ENCODE data around the gene MDFIC. TPM values are rescaled to one million over a fixed set of nuclear protein-coding genes. Genes with fewer than 3 reads are reported as not detected.

Gene MDFIC
- total RNA-seq, 1 donor from 2014 or later = 5.4 TPM

DNA sequence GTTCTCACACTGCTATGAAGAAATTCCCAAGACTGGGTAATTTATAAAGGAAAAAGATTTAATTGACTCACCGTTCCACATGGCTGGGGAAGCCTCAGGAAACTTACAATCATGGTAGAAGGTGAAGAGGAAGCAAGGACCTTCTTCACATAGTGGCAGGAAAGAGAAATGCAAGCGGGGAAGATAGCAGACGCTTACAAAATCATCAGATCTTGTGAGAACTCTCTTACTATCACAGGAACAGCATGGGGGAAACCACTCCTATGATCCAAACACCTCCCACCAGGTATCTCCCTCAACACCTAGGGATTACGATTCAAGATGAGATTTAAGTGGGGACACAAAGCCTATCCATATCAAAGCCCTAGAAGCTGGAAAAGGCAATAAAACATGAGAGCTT lies 130.8 kb downstream of the MDFIC start:
- H3K27ac Mint-ChIP-seq = no peak overlapping the region
- H3K36me3 Mint-ChIP-seq (ENCODE audit: insufficient read depth) = no peaks in the 10 kb centered on the region
- H3K4me1 Mint-ChIP-seq (ENCODE audit: low read depth) = no peaks in the 10 kb centered on the region
- no peak overlapping the region for H3K4me3 Mint-ChIP-seq (ENCODE audit: low read depth)
- peaks cover 3% of the 10 kb centered on the region for H3K9me3 Mint-ChIP-seq (ENCODE audit: low read depth)
- DNase-seq (ENCODE audit: low spot score, unreplicated experiment) = no peak
- no peaks in the 10 kb centered on the region for H3K27me3 Mint-ChIP-seq
- TF ChIP-seq, protein P1, sequence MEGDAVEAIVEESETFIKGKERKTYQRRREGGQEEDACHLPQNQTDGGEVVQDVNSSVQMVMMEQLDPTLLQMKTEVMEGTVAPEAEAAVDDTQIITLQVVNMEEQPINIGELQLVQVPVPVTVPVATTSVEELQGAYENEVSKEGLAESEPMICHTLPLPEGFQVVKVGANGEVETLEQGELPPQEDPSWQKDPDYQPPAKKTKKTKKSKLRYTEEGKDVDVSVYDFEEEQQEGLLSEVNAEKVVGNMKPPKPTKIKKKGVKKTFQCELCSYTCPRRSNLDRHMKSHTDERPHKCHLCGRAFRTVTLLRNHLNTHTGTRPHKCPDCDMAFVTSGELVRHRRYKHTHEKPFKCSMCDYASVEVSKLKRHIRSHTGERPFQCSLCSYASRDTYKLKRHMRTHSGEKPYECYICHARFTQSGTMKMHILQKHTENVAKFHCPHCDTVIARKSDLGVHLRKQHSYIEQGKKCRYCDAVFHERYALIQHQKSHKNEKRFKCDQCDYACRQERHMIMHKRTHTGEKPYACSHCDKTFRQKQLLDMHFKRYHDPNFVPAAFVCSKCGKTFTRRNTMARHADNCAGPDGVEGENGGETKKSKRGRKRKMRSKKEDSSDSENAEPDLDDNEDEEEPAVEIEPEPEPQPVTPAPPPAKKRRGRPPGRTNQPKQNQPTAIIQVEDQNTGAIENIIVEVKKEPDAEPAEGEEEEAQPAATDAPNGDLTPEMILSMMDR (IDR thresholded peaks at IDR 0.05; ENCODE audit: unreplicated experiment) = no peak

DNA sequence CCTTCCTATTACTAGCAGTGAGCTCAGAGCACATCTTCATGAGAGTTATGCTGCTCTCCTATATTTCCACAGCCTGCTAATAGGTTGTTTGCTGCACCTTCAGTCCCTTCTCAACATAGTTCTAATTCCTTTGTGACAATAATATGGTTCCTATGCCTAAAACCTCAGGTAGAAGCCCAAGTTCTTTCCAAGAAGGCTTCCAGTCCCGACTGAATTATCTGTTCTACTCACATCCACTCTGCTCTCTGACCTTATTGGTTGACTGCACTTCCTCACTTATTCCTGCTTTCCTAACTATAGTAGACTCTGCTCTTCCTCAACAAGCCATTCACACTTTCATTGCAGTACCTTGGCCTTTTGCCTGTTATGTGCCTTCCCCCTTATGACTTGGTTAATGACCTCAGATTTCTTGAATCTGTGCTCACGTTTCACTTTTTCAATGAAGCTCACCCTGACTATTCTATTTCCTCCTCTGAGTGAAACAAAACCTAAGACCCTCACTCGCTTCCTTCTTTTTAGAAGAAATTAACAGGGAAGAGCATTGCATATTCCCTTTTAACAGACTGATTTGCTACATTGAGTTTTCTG lies 132.7 kb downstream of the MDFIC start:
- Mint-ChIP-seq H3K27me3 (no peaks in the 10 kb centered on the region), H3K4me1 (ENCODE audit: low read depth) (no peaks in the 10 kb centered on the region), H3K27ac (no peak overlapping the region), H3K9me3 (ENCODE audit: low read depth) (peaks cover 3% of the 10 kb centered on the region), H3K4me3 (ENCODE audit: low read depth) (no peak overlapping the region), H3K36me3 (ENCODE audit: insufficient read depth) (no peaks in the 10 kb centered on the region)
- TF ChIP-seq, protein P1 (IDR thresholded peaks at IDR 0.05; ENCODE audit: unreplicated experiment) = no peak
- no peak for DNase-seq (ENCODE audit: low spot score, unreplicated experiment)

DNA sequence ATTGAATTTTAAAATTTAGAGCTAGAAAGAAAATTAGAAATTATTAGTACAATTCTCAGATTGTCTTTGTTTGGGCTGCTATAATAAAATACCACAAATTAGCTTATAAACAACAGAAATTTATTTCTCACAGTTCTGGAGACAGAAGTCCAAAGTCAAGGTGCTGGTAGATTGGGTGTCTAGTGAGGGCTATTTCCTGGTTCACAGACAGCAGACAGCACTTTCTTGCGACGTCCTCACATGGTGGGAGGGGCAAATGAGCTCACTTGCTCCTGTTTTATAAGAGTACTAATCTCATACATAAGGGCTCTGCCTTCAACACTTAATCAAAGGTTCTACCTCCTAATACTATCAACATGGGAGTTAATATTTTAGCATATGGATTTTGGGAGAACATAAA lies 134.1 kb downstream of the MDFIC start:
- H3K27me3 Mint-ChIP-seq = no peaks in the 10 kb centered on the region

DNA sequence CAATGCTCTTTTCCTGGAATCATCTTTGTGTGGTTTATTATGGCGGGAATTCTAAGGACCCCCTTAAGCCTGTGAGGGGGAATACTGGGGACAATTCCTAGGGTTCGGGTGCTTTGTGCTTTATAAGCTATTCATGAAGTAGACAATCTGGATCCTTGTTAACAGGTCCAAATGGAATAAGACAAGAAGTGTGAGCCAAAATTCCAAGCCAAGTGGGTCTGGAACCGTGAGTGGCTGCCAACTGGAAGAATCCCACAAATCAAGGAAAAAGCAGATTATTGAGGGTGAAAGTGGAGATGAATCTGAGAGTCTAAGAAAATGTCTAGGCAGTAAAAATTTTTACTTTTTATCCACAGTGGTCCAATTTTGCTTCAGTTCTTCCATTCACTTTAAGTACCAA lies 136.8 kb downstream of the MDFIC start:
- Mint-ChIP-seq H3K4me1 (ENCODE audit: low read depth) (no peaks in the 10 kb centered on the region), H3K27ac (no peak overlapping the region)
- TF ChIP-seq, protein P1 (IDR thresholded peaks at IDR 0.05; ENCODE audit: unreplicated experiment) = no peak

More for the DNA sequence above, 134.1 kb downstream of the MDFIC start:
- H3K36me3 Mint-ChIP-seq (ENCODE audit: insufficient read depth) = no peaks in the 10 kb centered on the region
- TF ChIP-seq, protein P1 (IDR thresholded peaks at IDR 0.05; ENCODE audit: unreplicated experiment) = no peak
- peaks cover 3% of the 10 kb centered on the region for H3K9me3 Mint-ChIP-seq (ENCODE audit: low read depth)
- no peak for DNase-seq (ENCODE audit: low spot score, unreplicated experiment)
- no peak overlapping the region for H3K27ac Mint-ChIP-seq
- no peak overlapping the region for H3K4me3 Mint-ChIP-seq (ENCODE audit: low read depth)
- H3K4me1 Mint-ChIP-seq (ENCODE audit: low read depth) = no peaks in the 10 kb centered on the region

DNA sequence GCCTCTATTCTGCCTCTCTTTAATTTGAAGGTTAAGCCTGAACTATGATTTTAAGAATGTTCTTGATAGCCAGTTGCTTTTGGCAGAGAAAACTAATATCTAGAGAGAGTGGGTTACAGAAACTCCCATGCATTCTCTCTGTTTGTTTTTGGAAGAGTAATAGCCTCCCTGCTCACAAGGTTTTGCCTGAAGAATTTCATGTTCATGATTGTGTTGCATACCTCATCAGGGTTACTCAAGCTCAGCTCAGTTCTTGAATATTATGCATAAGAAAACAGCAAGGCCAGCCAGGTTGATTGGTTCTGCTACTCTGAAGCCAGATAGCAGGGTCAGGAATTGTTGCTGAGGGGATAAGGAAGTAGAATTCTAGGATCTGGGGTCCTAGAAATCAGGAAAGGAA lies 137.4 kb downstream of the MDFIC start:
- Mint-ChIP-seq H3K27me3 (no peaks in the 10 kb centered on the region), H3K4me1 (ENCODE audit: low read depth) (no peaks in the 10 kb centered on the region), H3K27ac (no peak overlapping the region), H3K4me3 (ENCODE audit: low read depth) (no peak overlapping the region), H3K9me3 (ENCODE audit: low read depth) (no peaks in the 10 kb centered on the region), H3K36me3 (ENCODE audit: insufficient read depth) (no peaks in the 10 kb centered on the region)
- DNase-seq (ENCODE audit: low spot score, unreplicated experiment) = no peak
- TF ChIP-seq, protein P1 (IDR thresholded peaks at IDR 0.05; ENCODE audit: unreplicated experiment) = no peak

More for the DNA sequence above, 136.8 kb downstream of the MDFIC start:
- no peak overlapping the region for H3K4me3 Mint-ChIP-seq (ENCODE audit: low read depth)
- no peaks in the 10 kb centered on the region for H3K9me3 Mint-ChIP-seq (ENCODE audit: low read depth)
- no peaks in the 10 kb centered on the region for H3K27me3 Mint-ChIP-seq
- no peaks in the 10 kb centered on the region for H3K36me3 Mint-ChIP-seq (ENCODE audit: insufficient read depth)
- DNase-seq (ENCODE audit: low spot score, unreplicated experiment) = no peak
